Stomach smooth muscle (tissue), 2 donors: ENCODE results near the gene GNRHR.
"Not testable (repeated sequence)": the region's sequence is repeated elsewhere in the genome, so short reads cannot be mapped to it uniquely, and the experiment has no call there.

Source experiments
- H3K27ac ChIP-seq: one replicate; pipeline ENCODE4 v1.7.0; 2013; ENCODE audit warnings: mild to moderate bottlenecking, low read length, inconsistent platforms
- H3K27me3 ChIP-seq, 2 donors: one replicate each; pipeline ENCODE4 v1.7.0; 2013; ENCODE audit warnings: low read length in 2 of 2; ENCODE audit not compliant: insufficient read depth in 2 of 2, control insufficient read depth in 1 of 2
- H3K36me3 ChIP-seq, 2 donors: one replicate each; pipeline ENCODE4 v1.7.0; 2013; ENCODE audit warnings: low read length in 2 of 2; ENCODE audit not compliant: control insufficient read depth in 2 of 2, insufficient read depth in 2 of 2
- H3K4me1 ChIP-seq: one replicate; pipeline ENCODE4 v1.7.0; 2013; ENCODE audit warnings: low read length; ENCODE audit not compliant: control insufficient read depth, insufficient read depth
- H3K4me3 ChIP-seq, 2 donors: one replicate each; pipeline ENCODE4 v1.7.0; 2013; ENCODE audit warnings: low read length in 2 of 2
- H3K9ac ChIP-seq, 2 donors: one replicate each; pipeline ENCODE4 v1.7.0; 2013; ENCODE audit warnings: low read length in 2 of 2, mild to moderate bottlenecking in 1 of 2
- H3K9me3 ChIP-seq, 2 donors: one replicate each; pipeline ENCODE4 v1.7.0; 2013; ENCODE audit warnings: low read length in 2 of 2; ENCODE audit not compliant: control insufficient read depth in 2 of 2
- donor health status: healthy.
- donor health status: Pancreatic carcinoma.

GNRHR gene

GRCh38 chr4:67730511-67730910 lies 23.7 kb downstream of the GNRHR start:
- not testable (repeated sequence) for H3K9me3 ChIP-seq, H3K9ac ChIP-seq, H3K27me3 ChIP-seq

GRCh38 chr4:67727124-67727850 lies 26.9 kb downstream of the GNRHR start:
- Histone ChIP-seq H3K36me3 (peaks cover 0 to 5% of the 10 kb centered on the region in 2 donors), H3K27me3 (no peaks in the 10 kb centered on the region), H3K27ac (no peak overlapping the region)

More at GRCh38 chr4:67730511-67730910, 23.7 kb downstream of the GNRHR start:
- not testable (repeated sequence) for H3K4me1 ChIP-seq, H3K4me3 ChIP-seq, H3K36me3 ChIP-seq, H3K27ac ChIP-seq

GRCh38 chr4:67725981-67726380 lies 28.2 kb downstream of the GNRHR start:
- Histone ChIP-seq H3K27ac (no peak overlapping the region), H3K27me3 (no peaks in the 10 kb centered on the region), H3K9ac (no peak overlapping the region), H3K4me3 (no peak overlapping the region), H3K36me3 (peaks cover 5 to 7% of the 10 kb centered on the region in 2 donors), H3K9me3 (peaks cover 0 to 7% of the 10 kb centered on the region in 2 donors), H3K4me1 (no peaks in the 10 kb centered on the region)

More at GRCh38 chr4:67727124-67727850, 26.9 kb downstream of the GNRHR start:
- Histone ChIP-seq H3K4me3 (no peak overlapping the region), H3K4me1 (no peaks in the 10 kb centered on the region), H3K9me3 (peaks cover 0 to 3% of the 10 kb centered on the region in 2 donors), H3K9ac (no peak overlapping the region)

- Histone ChIP-seq H3K9me3 (peaks cover 0 to 7% of the 10 kb centered on the region in 2 donors), H3K27ac (no peak overlapping the region), H3K4me3 (no peak overlapping the region), H3K4me1 (no peaks in the 10 kb centered on the region), H3K36me3 (peaks cover 5 to 14% of the 10 kb centered on the region in 2 donors), H3K27me3 (no peaks in the 10 kb centered on the region), H3K9ac (no peak overlapping the region)
Observed at GRCh38 chr4:67725132-67725531, 29.1 kb downstream of the GNRHR start.

- Histone ChIP-seq H3K9me3 (peaks cover 0 to 7% of the 10 kb centered on the region in 2 donors), H3K27me3 (no peaks in the 10 kb centered on the region), H3K4me1 (no peaks in the 10 kb centered on the region), H3K27ac (no peak overlapping the region), H3K36me3 (peaks cover 0 to 16% of the 10 kb centered on the region in 2 donors), H3K9ac (no peak overlapping the region), H3K4me3 (no peak overlapping the region)
Observed at GRCh38 chr4:67723949-67724348, 30.2 kb downstream of the GNRHR start.

- Histone ChIP-seq H3K27ac (no peak overlapping the region), H3K9ac (no peak overlapping the region), H3K36me3 (peaks cover 0 to 16% of the 10 kb centered on the region in 2 donors), H3K27me3 (no peaks in the 10 kb centered on the region), H3K4me3 (no peak overlapping the region), H3K9me3 (peaks cover 0 to 7% of the 10 kb centered on the region in 2 donors), H3K4me1 (no peaks in the 10 kb centered on the region)
Observed at GRCh38 chr4:67723341-67723740, 30.8 kb downstream of the GNRHR start.

- Histone ChIP-seq H3K4me1 (no peaks in the 10 kb centered on the region), H3K9me3 (peaks cover 0 to 4% of the 10 kb centered on the region in 2 donors), H3K9ac (no peak overlapping the region), H3K36me3 (peaks cover 0 to 17% of the 10 kb centered on the region in 2 donors), H3K27me3 (no peaks in the 10 kb centered on the region), H3K4me3 (no peak overlapping the region), H3K27ac (no peak overlapping the region)
Observed at GRCh38 chr4:67721770-67722597, 32.2 kb downstream of the GNRHR start.

- H3K36me3 ChIP-seq: peaks cover 0 to 20% of the 10 kb centered on the region in 2 donors
- H3K4me1 ChIP-seq: no peaks in the 10 kb centered on the region
- H3K9ac ChIP-seq: no peak overlapping the region
- no peak overlapping the region for H3K27ac ChIP-seq
- H3K9me3 ChIP-seq: peaks cover 0 to 4% of the 10 kb centered on the region in 2 donors
- H3K27me3 ChIP-seq: no peaks in the 10 kb centered on the region
- no peak overlapping the region for H3K4me3 ChIP-seq
Observed at GRCh38 chr4:67721315-67721769, 32.8 kb downstream of the GNRHR start.

- no peaks in the 10 kb centered on the region for H3K4me1 ChIP-seq
- peaks cover 0 to 23% of the 10 kb centered on the region in 2 donors for H3K36me3 ChIP-seq
- H3K4me3 ChIP-seq: no peak overlapping the region
- H3K9me3 ChIP-seq: peaks cover 0 to 4% of the 10 kb centered on the region in 2 donors
- no peaks in the 10 kb centered on the region for H3K27me3 ChIP-seq
- no peak overlapping the region for H3K27ac ChIP-seq
- no peak overlapping the region for H3K9ac ChIP-seq
Observed at GRCh38 chr4:67719953-67720617, 34.1 kb downstream of the GNRHR start.

GRCh38 chr4:67718848-67719247 lies 35.3 kb downstream of the GNRHR start:
- peaks cover 0 to 23% of the 10 kb centered on the region in 2 donors for H3K36me3 ChIP-seq
- H3K9ac ChIP-seq: no peak overlapping the region
- H3K4me1 ChIP-seq: no peaks in the 10 kb centered on the region
- no peaks in the 10 kb centered on the region for H3K27me3 ChIP-seq
- no peak overlapping the region for H3K27ac ChIP-seq
- no peak overlapping the region for H3K4me3 ChIP-seq
- H3K9me3 ChIP-seq: peaks cover 0 to 4% of the 10 kb centered on the region in 2 donors
